ENCODE data around the gene HECW1. TPM values are rescaled to one million over a fixed set of nuclear protein-coding genes. Genes with fewer than 3 reads are reported as not detected.

Gene HECW1
- total RNA-seq, 1 donor from 2014 or later, result not detected

DNA sequence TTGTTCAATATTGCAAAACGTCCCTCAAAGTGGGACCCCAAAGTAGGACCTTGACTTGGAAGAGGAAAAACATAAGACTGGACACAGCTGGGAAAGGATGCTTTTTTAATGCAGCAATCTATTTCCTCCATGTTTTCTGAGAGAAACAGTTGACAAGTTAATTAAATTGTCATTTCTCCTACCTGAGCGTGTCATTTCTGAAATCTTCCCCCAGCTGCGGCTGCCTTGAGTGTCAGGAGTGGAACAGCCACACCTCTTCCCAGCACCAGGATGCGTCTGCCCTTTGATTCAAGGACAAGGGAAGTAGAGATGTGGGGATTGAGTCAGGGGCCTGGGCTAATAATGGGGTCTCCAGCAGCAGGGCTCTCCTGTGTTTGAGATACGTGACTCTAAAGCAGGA is 171.3 kb downstream of the HECW1 start:
- ATAC-seq (ENCODE audit: low read depth) (no peak), DNase-seq (no peak)
- Mint-ChIP-seq H3K4me3 (no peak overlapping the region), H3K36me3 (ENCODE audit: low read depth) (no peaks in the 10 kb centered on the region), H3K9me3 (peaks cover 8% of the 10 kb centered on the region), H3K4me1 (no peaks in the 10 kb centered on the region), H3K27me3 (peaks cover 7% of the 10 kb centered on the region), H3K27ac (no peak overlapping the region)
- ChIA-PET POLR2A (no interaction called here), CTCF (no interaction called here)
- intact Hi-C loops (cut with micrococcal nuclease), result no loop called here
- TF ChIP-seq, protein P1, sequence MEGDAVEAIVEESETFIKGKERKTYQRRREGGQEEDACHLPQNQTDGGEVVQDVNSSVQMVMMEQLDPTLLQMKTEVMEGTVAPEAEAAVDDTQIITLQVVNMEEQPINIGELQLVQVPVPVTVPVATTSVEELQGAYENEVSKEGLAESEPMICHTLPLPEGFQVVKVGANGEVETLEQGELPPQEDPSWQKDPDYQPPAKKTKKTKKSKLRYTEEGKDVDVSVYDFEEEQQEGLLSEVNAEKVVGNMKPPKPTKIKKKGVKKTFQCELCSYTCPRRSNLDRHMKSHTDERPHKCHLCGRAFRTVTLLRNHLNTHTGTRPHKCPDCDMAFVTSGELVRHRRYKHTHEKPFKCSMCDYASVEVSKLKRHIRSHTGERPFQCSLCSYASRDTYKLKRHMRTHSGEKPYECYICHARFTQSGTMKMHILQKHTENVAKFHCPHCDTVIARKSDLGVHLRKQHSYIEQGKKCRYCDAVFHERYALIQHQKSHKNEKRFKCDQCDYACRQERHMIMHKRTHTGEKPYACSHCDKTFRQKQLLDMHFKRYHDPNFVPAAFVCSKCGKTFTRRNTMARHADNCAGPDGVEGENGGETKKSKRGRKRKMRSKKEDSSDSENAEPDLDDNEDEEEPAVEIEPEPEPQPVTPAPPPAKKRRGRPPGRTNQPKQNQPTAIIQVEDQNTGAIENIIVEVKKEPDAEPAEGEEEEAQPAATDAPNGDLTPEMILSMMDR (IDR thresholded peaks at IDR 0.05), result no peak

DNA sequence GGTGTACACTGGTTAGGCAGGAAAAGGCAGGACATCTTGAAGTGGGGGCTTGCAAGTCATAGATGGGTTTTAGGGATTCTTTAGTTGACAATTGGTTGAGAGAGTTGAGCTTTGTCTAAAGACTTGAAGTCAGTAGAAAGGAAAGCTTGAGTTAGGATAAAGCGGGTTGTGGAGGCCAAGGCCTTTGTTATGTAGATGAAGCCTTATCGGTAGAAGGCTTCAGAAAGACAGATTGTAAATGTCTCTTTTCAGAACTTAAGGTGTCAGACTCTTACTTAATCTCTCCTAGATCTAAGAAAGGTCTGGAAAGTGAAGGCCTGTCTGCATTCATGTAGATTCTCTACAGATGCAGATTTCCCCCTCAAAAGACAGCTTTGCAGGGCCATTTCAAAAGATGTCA is 177.4 kb downstream of the HECW1 start:
- H3K36me3 Mint-ChIP-seq (ENCODE audit: low read depth), result no peaks in the 10 kb centered on the region
- CTCF ChIA-PET, result no interaction called here

DNA sequence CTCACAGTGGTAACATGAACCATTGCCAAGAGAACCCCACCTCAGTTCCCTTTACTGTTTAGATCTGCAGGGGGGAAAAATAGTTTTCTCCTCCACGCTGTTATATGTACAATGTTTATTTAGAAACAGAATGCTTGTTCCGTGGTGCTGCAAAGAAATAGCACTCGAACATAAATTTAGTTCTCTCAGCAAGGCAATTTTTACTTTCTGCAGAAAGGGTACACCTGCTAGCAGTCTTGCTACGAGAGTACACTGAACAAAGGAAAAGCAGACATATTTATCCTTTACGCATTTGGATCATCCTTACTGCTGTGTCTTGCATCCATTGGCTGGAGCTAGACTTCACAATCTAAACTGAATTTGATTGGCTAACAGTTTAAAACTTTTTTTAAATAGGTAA is 178.5 kb downstream of the HECW1 start:
- ATAC-seq (ENCODE audit: low read depth) (no peak), DNase-seq (no peak)
- intact Hi-C loops (cut with micrococcal nuclease), result no loop called here
- H3K36me3 Mint-ChIP-seq (ENCODE audit: low read depth), result no peaks in the 10 kb centered on the region
- CTCF ChIA-PET, result no interaction called here
- no peak overlapping the region for H3K4me3 Mint-ChIP-seq
- no peak overlapping the region for H3K27ac Mint-ChIP-seq
- POLR2A ChIA-PET, result no interaction called here
- H3K9me3 Mint-ChIP-seq, result peaks cover 9% of the 10 kb centered on the region
- peaks cover 3% of the 10 kb centered on the region for H3K27me3 Mint-ChIP-seq
- TF ChIP-seq, protein P1 (IDR thresholded peaks at IDR 0.05), result no peak
- H3K4me1 Mint-ChIP-seq, result no peaks in the 10 kb centered on the region

More for the DNA sequence above, 177.4 kb downstream of the HECW1 start:
- POLR2A ChIA-PET, result no interaction called here
- DNase-seq, result no peak
- Mint-ChIP-seq H3K9me3 (peaks cover 12% of the 10 kb centered on the region), H3K27ac (no peak overlapping the region), H3K4me3 (no peak overlapping the region), H3K4me1 (no peaks in the 10 kb centered on the region), H3K27me3 (peaks cover 3% of the 10 kb centered on the region)
- intact Hi-C loops (cut with micrococcal nuclease), result no loop called here
- no peak for ATAC-seq (ENCODE audit: low read depth)
- TF ChIP-seq, protein P1 (IDR thresholded peaks at IDR 0.05), result no peak

DNA sequence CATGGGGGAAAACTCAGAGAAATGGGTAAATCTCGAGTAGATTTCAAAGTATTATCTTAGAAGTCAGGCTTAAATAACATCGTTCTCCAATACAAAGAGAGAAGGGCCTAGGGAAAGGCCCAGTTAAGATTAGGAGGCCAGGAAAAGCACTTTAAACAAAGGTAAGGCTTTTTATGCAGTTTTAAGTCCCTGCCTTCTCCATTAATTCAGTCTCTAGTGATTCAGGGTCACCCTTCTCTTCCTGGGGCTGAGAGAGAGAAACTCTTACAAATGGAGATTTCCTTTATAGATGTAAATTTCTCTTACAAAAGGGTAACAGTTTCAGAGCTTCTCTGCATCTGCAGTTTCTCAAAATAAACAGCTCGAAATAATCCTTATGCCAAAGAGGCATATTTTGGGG is 179.3 kb downstream of the HECW1 start:
- H3K4me1 Mint-ChIP-seq, result no peaks in the 10 kb centered on the region
- CTCF ChIA-PET, result no interaction called here
- peaks cover 4% of the 10 kb centered on the region for H3K9me3 Mint-ChIP-seq
- POLR2A ChIA-PET, result no interaction called here
- H3K27me3 Mint-ChIP-seq, result peaks cover 3% of the 10 kb centered on the region
- intact Hi-C loops (cut with micrococcal nuclease), result no loop called here
- ATAC-seq (ENCODE audit: low read depth) (no peak), DNase-seq (no peak)
- H3K36me3 Mint-ChIP-seq (ENCODE audit: low read depth), result no peaks in the 10 kb centered on the region
- TF ChIP-seq, protein P1 (IDR thresholded peaks at IDR 0.05), result no peak
- no peak overlapping the region for H3K27ac Mint-ChIP-seq
- H3K4me3 Mint-ChIP-seq, result no peak overlapping the region

DNA sequence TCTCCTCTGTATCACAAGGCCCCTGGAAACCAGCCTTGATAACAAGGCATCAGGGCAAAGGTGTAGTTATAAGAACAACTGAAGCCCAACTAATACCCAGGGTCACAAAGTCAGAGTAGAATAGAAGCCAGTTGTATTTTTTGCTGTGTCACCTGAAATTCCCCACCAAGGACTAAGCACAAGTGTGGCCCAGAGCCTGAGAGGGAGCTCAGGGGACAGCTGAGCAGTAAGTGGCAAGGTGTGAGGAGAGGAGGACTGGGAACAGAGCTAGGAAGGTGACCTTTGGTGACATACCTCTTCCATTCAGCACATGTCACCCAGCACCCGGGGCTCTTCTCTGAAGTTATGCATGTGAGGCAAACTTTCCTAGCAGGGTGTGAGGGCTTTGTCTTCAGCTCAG is 179.9 kb downstream of the HECW1 start:
- no peaks in the 10 kb centered on the region for H3K4me1 Mint-ChIP-seq
- CTCF ChIA-PET, result no interaction called here
- H3K9me3 Mint-ChIP-seq, result peaks cover 4% of the 10 kb centered on the region
- intact Hi-C loops (cut with micrococcal nuclease), result no loop called here
- no peaks in the 10 kb centered on the region for H3K36me3 Mint-ChIP-seq (ENCODE audit: low read depth)
- H3K4me3 Mint-ChIP-seq, result no peak overlapping the region
- no peak for ATAC-seq (ENCODE audit: low read depth)
- H3K27ac Mint-ChIP-seq, result no peak overlapping the region
- no peak for DNase-seq
- POLR2A ChIA-PET, result no interaction called here
- TF ChIP-seq, protein P1 (IDR thresholded peaks at IDR 0.05), result no peak
- H3K27me3 Mint-ChIP-seq, result no peaks in the 10 kb centered on the region
